ENCODE measurements around the gene TNFSF9.
"Not testable (repeated sequence)": the region's sequence is repeated elsewhere in the genome, so short reads cannot be mapped to it uniquely, and the experiment has no call there.

Gene TNFSF9

DNA sequence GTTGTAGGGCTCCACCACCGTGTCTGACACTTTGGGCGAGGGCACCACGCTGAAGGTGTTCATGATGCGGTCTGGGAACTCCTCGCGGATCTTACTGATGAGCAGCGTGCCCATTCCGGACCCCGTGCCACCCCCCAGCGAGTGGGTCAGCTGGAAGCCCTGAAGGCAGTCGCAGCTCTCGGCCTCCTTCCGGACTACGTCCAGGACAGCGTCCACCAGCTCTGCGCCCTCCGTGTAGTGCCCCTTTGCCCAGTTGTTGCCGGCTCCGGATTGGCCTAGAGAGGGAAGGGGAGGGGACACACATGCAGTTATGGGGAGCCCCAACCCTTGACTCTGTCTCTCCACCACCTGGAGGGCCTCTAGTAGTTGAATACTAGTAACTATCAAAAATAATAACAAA, 34.9 kb upstream of the TNFSF9 start:
- no peaks in the 10 kb centered on the region for H3K36me3 ChIP-seq (ENCODE audit: control insufficient read depth, low read depth, low read length)
- H3K27ac ChIP-seq (ENCODE audit: low read length) = no peak overlapping the region
- H3K4me3 ChIP-seq (ENCODE audit: low read length) = no peak overlapping the region
- H3K9me3 ChIP-seq (ENCODE audit: control insufficient read depth, low read depth, low read length) = no peaks in the 10 kb centered on the region
- no peaks in the 10 kb centered on the region for H3K4me1 ChIP-seq (ENCODE audit: control insufficient read depth, low read depth, low read length)
- H3K27me3 ChIP-seq (ENCODE audit: control insufficient read depth, insufficient read depth, low read length) = peaks cover 4% of the 10 kb centered on the region
- no peak overlapping the region for H3K9ac ChIP-seq (ENCODE audit: low read length)

- no peak overlapping the region for H3K27ac ChIP-seq (ENCODE audit: low read length)
- H3K9ac ChIP-seq (ENCODE audit: low read length) = no peak overlapping the region
- H3K9me3 ChIP-seq (ENCODE audit: control insufficient read depth, low read depth, low read length) = no peaks in the 10 kb centered on the region
- no peak overlapping the region for H3K4me3 ChIP-seq (ENCODE audit: low read length)
- peaks cover 14% of the 10 kb centered on the region for H3K27me3 ChIP-seq (ENCODE audit: control insufficient read depth, insufficient read depth, low read length)
- H3K36me3 ChIP-seq (ENCODE audit: control insufficient read depth, low read depth, low read length) = no peaks in the 10 kb centered on the region
- H3K4me1 ChIP-seq (ENCODE audit: control insufficient read depth, low read depth, low read length) = peaks cover 3% of the 10 kb centered on the region
Observed at GRCh38 chr19:6498294-6499036, 32.4 kb upstream of the TNFSF9 start.

DNA sequence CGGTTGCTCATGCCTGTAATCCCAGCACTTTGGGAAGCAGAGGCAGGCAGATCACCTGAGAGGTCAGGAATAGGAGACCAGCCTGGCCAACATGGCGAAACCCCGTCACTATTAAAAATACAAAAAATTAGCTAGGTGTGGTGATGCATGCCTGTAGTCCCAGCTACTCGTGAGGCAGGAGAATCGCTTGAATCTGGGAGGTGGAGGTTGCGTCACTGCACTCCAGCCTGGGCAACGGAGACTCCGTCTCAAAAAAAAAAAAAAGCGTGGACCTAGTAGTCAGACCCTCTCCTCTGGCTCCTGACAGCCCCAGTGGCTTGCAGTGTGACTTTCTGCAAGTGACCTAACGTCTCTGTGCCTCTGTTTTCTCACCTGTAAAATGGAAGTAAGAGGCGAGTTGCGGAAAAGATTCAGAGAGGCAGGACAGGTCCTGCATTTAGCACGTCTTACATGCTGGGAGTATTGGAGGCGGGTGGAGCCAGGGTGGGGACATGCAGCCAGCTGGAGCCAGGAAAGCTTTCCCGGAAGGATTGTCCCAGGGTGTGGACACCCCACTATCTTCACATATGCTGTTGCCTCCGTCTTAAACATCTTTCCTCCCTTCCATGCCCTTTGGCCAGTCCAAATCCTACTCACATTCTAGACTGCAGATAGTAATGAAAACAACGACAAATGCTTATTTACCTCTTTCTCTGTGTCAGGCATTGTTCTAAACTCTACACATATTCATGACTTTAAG, 31.6 kb upstream of the TNFSF9 start:
- H3K4me3 ChIP-seq (ENCODE audit: low read length) = no peak overlapping the region
- H3K4me1 ChIP-seq (ENCODE audit: control insufficient read depth, low read depth, low read length) = peaks cover 3% of the 10 kb centered on the region
- H3K9me3 ChIP-seq (ENCODE audit: control insufficient read depth, low read depth, low read length) = no peaks in the 10 kb centered on the region
- no peaks in the 10 kb centered on the region for H3K36me3 ChIP-seq (ENCODE audit: control insufficient read depth, low read depth, low read length)
- peaks cover 14% of the 10 kb centered on the region for H3K27me3 ChIP-seq (ENCODE audit: control insufficient read depth, insufficient read depth, low read length)
- H3K9ac ChIP-seq (ENCODE audit: low read length) = no peak overlapping the region
- no peak overlapping the region for H3K27ac ChIP-seq (ENCODE audit: low read length)

GRCh38 chr19:6500837-6501739, 29.7 kb upstream of the TNFSF9 start:
- no peak overlapping the region for H3K9ac ChIP-seq (ENCODE audit: low read length)
- no peaks in the 10 kb centered on the region for H3K36me3 ChIP-seq (ENCODE audit: control insufficient read depth, low read depth, low read length)
- peak overlapping the region; percentile 55 for H3K4me3 ChIP-seq (ENCODE audit: low read length)
- H3K27ac ChIP-seq (ENCODE audit: low read length) = no peak overlapping the region
- no peaks in the 10 kb centered on the region for H3K9me3 ChIP-seq (ENCODE audit: control insufficient read depth, low read depth, low read length)
- peaks cover 3% of the 10 kb centered on the region for H3K4me1 ChIP-seq (ENCODE audit: control insufficient read depth, low read depth, low read length)
- H3K27me3 ChIP-seq (ENCODE audit: control insufficient read depth, insufficient read depth, low read length) = peaks cover 14% of the 10 kb centered on the region

GRCh38 chr19:6501740-6502648, 28.8 kb upstream of the TNFSF9 start, which contains the start of gene TUBB4A:
Gene TUBB4A (minus strand): TSS chr19:6502309. CDS start chr19:6502212, 97 bp downstream.
- Histone ChIP-seq H3K4me3 (ENCODE audit: low read length) (peak within 1 kb of the TSS; percentile 55), H3K27ac (ENCODE audit: low read length) (no peak within 1 kb of the TSS), H3K36me3 (ENCODE audit: control insufficient read depth, low read depth, low read length) (no peaks in the 10 kb centered on the region)

GRCh38 chr19:6503407-6504201, 27.2 kb upstream of the TNFSF9 start:
- H3K27ac ChIP-seq (ENCODE audit: low read length) = no peak overlapping the region
- H3K9ac ChIP-seq (ENCODE audit: low read length) = no peak overlapping the region
- peaks cover 14% of the 10 kb centered on the region for H3K27me3 ChIP-seq (ENCODE audit: control insufficient read depth, insufficient read depth, low read length)
- peaks cover 3% of the 10 kb centered on the region for H3K4me1 ChIP-seq (ENCODE audit: control insufficient read depth, low read depth, low read length)
- H3K4me3 ChIP-seq (ENCODE audit: low read length) = no peak overlapping the region
- no peaks in the 10 kb centered on the region for H3K36me3 ChIP-seq (ENCODE audit: control insufficient read depth, low read depth, low read length)
- H3K9me3 ChIP-seq (ENCODE audit: control insufficient read depth, low read depth, low read length) = no peaks in the 10 kb centered on the region

More at GRCh38 chr19:6501740-6502648, 28.8 kb upstream of the TNFSF9 start, which contains the start of gene TUBB4A:
- Histone ChIP-seq H3K27me3 (ENCODE audit: control insufficient read depth, insufficient read depth, low read length) (peaks cover 14% of the 10 kb centered on the region), H3K9me3 (ENCODE audit: control insufficient read depth, low read depth, low read length) (no peaks in the 10 kb centered on the region), H3K9ac (ENCODE audit: low read length) (peak within 1 kb of the TSS; percentile 39), H3K4me1 (ENCODE audit: control insufficient read depth, low read depth, low read length) (peaks cover 3% of the 10 kb centered on the region)

GRCh38 chr19:6508028-6508771, 22.6 kb upstream of the TNFSF9 start:
- H3K27ac ChIP-seq (ENCODE audit: low read length); H3K27me3 ChIP-seq (ENCODE audit: control insufficient read depth, insufficient read depth, low read length); H3K9me3 ChIP-seq (ENCODE audit: control insufficient read depth, low read depth, low read length); H3K9ac ChIP-seq (ENCODE audit: low read length); H3K36me3 ChIP-seq (ENCODE audit: control insufficient read depth, low read depth, low read length); H3K4me1 ChIP-seq (ENCODE audit: control insufficient read depth, low read depth, low read length); H3K4me3 ChIP-seq (ENCODE audit: low read length): not testable (repeated sequence)

- H3K27me3 ChIP-seq (ENCODE audit: control insufficient read depth, insufficient read depth, low read length) = no peaks in the 10 kb centered on the region
- no peak overlapping the region for H3K4me3 ChIP-seq (ENCODE audit: low read length)
- no peaks in the 10 kb centered on the region for H3K4me1 ChIP-seq (ENCODE audit: control insufficient read depth, low read depth, low read length)
- no peaks in the 10 kb centered on the region for H3K36me3 ChIP-seq (ENCODE audit: control insufficient read depth, low read depth, low read length)
- H3K9ac ChIP-seq (ENCODE audit: low read length) = no peak overlapping the region
- H3K9me3 ChIP-seq (ENCODE audit: control insufficient read depth, low read depth, low read length) = no peaks in the 10 kb centered on the region
- no peak overlapping the region for H3K27ac ChIP-seq (ENCODE audit: low read length)
Observed at GRCh38 chr19:6509118-6509971, 21.5 kb upstream of the TNFSF9 start.

- Histone ChIP-seq H3K4me1 (ENCODE audit: control insufficient read depth, low read depth, low read length) (no peaks in the 10 kb centered on the region), H3K9ac (ENCODE audit: low read length) (no peak overlapping the region), H3K9me3 (ENCODE audit: control insufficient read depth, low read depth, low read length) (no peaks in the 10 kb centered on the region), H3K36me3 (ENCODE audit: control insufficient read depth, low read depth, low read length) (no peaks in the 10 kb centered on the region), H3K27ac (ENCODE audit: low read length) (no peak overlapping the region), H3K27me3 (ENCODE audit: control insufficient read depth, insufficient read depth, low read length) (no peaks in the 10 kb centered on the region), H3K4me3 (ENCODE audit: low read length) (no peak overlapping the region)
Observed at GRCh38 chr19:6510618-6511017, 20.2 kb upstream of the TNFSF9 start.
